ENCODE results near the gene POLR1A.

DNA sequence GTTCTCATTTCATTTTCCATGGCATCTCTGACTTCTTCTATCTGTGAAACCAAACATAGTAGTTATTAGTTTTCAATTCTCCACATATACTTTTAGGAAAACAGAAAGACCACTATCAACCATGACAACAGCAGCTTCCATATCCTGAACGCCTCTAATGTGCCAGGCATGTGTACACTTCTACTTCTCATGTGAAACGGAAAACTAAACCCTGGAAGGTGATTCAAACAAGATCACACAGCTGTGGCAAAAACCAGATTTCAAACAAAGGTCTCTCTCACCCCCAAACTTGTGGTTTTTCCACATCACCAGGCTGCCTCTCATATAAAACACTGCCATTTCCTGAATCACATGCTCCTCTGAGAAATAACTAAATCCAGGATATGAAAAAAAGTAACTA, 42.1 kb upstream of the POLR1A start:
- TF ChIP-seq POLR2AphosphoS5 (IDR thresholded peaks at IDR 0.05) (no peak), POLR2A (IDR thresholded peaks at IDR 0.05) (no peak)
- TF ChIP-seq, protein P1, sequence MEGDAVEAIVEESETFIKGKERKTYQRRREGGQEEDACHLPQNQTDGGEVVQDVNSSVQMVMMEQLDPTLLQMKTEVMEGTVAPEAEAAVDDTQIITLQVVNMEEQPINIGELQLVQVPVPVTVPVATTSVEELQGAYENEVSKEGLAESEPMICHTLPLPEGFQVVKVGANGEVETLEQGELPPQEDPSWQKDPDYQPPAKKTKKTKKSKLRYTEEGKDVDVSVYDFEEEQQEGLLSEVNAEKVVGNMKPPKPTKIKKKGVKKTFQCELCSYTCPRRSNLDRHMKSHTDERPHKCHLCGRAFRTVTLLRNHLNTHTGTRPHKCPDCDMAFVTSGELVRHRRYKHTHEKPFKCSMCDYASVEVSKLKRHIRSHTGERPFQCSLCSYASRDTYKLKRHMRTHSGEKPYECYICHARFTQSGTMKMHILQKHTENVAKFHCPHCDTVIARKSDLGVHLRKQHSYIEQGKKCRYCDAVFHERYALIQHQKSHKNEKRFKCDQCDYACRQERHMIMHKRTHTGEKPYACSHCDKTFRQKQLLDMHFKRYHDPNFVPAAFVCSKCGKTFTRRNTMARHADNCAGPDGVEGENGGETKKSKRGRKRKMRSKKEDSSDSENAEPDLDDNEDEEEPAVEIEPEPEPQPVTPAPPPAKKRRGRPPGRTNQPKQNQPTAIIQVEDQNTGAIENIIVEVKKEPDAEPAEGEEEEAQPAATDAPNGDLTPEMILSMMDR (IDR thresholded peaks at IDR 0.05), result no peak

Measured in gastroesophageal sphincter (tissue), 3 donors.